GM21737 (cell line): ENCODE data around the gene RELL1.

Experiments used
- ATAC-seq: cut with Tn5 transposase; IDR thresholded peaks from one replicate; pipeline ENCODE4 v1.9.1; 2021; ENCODE audit warnings: mild to moderate bottlenecking, moderate library complexity; ENCODE audit not compliant: unreplicated experiment

RELL1 gene

GRCh38 chr4:37641886-37642849, 44.0 kb downstream of the RELL1 start:
- no peak for ATAC-seq

GRCh38 chr4:37641352-37641751, 44.8 kb downstream of the RELL1 start:
- ATAC-seq = no peak

GRCh38 chr4:37639551-37640285, 46.5 kb downstream of the RELL1 start:
- ATAC-seq = no peak

GRCh38 chr4:37635155-37635554, 51.0 kb downstream of the RELL1 start:
- no peak for ATAC-seq

GRCh38 chr4:37634180-37634579, 52.0 kb downstream of the RELL1 start:
- no peak for ATAC-seq

- ATAC-seq = no peak
Observed at GRCh38 chr4:37632836-37633235, 53.3 kb downstream of the RELL1 start.

GRCh38 chr4:37631551-37631950, 54.6 kb downstream of the RELL1 start:
- ATAC-seq = no peak

- no peak for ATAC-seq
Observed at GRCh38 chr4:37629713-37630112, 56.5 kb downstream of the RELL1 start.

GRCh38 chr4:37628977-37629609, 57.1 kb downstream of the RELL1 start:
- ATAC-seq = no peak

- no peak for ATAC-seq
Observed at GRCh38 chr4:37627263-37627662, 58.9 kb downstream of the RELL1 start.

GRCh38 chr4:37625499-37625898, 60.7 kb downstream of the RELL1 start:
- no peak for ATAC-seq

GRCh38 chr4:37623940-37624339, 62.2 kb downstream of the RELL1 start:
- ATAC-seq = no peak

- ATAC-seq = no peak
Observed at GRCh38 chr4:37623125-37623524, 63.1 kb downstream of the RELL1 start.

- ATAC-seq = no peak
Observed at GRCh38 chr4:37620176-37620575, 66.0 kb downstream of the RELL1 start.

- no peak for ATAC-seq
Observed at GRCh38 chr4:37615720-37616063, 70.5 kb downstream of the RELL1 start.

GRCh38 chr4:37615059-37615719, 71.0 kb downstream of the RELL1 start:
- no peak for ATAC-seq

GRCh38 chr4:37612811-37613210, 73.4 kb downstream of the RELL1 start:
- no peak for ATAC-seq

- no peak for ATAC-seq
Observed at GRCh38 chr4:37609626-37610025, 76.5 kb downstream of the RELL1 start.

- no peak for ATAC-seq
Observed at GRCh38 chr4:37607018-37607417, 79.2 kb downstream of the RELL1 start.

- no peak for ATAC-seq
Observed at GRCh38 chr4:37605843-37606565, 80.2 kb downstream of the RELL1 start.
